DND-41 (cell line): ENCODE measurements around the gene BTRC.

Experiments
- ATAC-seq: fragments of 200-7000 bp; cut with Tn5 transposase; 3 replicates; pipeline ENCODE4 v1.9.1; 2021; ENCODE audit warnings: low read depth; ENCODE audit not compliant: insufficient read depth
- DNase-seq: peaks from one replicate; pipeline ENCODE4 v3.0.0-alpha.2; 2020
- H2AFZ ChIP-seq: 2 replicates; pipeline ENCODE4 v1.6.0; 2012; ENCODE audit warnings: low read depth, low read length
- H3K27ac ChIP-seq: 2 replicates; pipeline ENCODE4 v1.5.1; 2012; ENCODE audit warnings: low read length, inconsistent platforms
- H3K27me3 ChIP-seq: fragments of 200-600 bp; sonication (generic); 2 replicates; pipeline ENCODE4 v1.6.0; 2012; ENCODE audit warnings: low read length, mild to moderate bottlenecking, inconsistent platforms; ENCODE audit not compliant: insufficient read depth, poor library complexity
- H3K36me3 ChIP-seq: 2 replicates; pipeline ENCODE4 v1.5.1; 2012; ENCODE audit warnings: low read length, inconsistent platforms; ENCODE audit not compliant: insufficient read depth
- H3K4me1 ChIP-seq: 2 replicates; pipeline ENCODE4 v1.5.1; 2012; ENCODE audit warnings: mild to moderate bottlenecking, low read length; ENCODE audit not compliant: insufficient read depth
- H3K4me2 ChIP-seq: 2 replicates; pipeline ENCODE4 v1.6.0; 2012; ENCODE audit warnings: mild to moderate bottlenecking, moderate library complexity, low read length, inconsistent platforms; ENCODE audit not compliant: insufficient read depth
- H3K4me3 ChIP-seq, 2 experiments: fragments of 200-600 bp in 1 of 2; shearing (Covaris generic) in 1 of 2; 2 replicates each; pipeline ENCODE4 v1.5.1; 2012 to 2016; ENCODE audit warnings: inconsistent platforms in 2 of 2, low read length in 2 of 2, mild to moderate bottlenecking in 2 of 2, low read depth in 1 of 2, moderate library complexity in 1 of 2
- H3K79me2 ChIP-seq: 2 replicates; pipeline ENCODE4 v1.6.0; 2012; ENCODE audit warnings: low read length, inconsistent platforms; ENCODE audit not compliant: insufficient read depth
- H3K9ac ChIP-seq: 2 replicates; pipeline ENCODE4 v1.6.0; 2012; ENCODE audit warnings: low read depth, mild to moderate bottlenecking, inconsistent platforms, low read length, moderate library complexity
- H3K9me3 ChIP-seq: 2 replicates; pipeline ENCODE4 v1.5.1; 2012; ENCODE audit warnings: low read length, moderate library complexity, mild to moderate bottlenecking, inconsistent platforms; ENCODE audit not compliant: insufficient read depth, severe bottlenecking
- H4K20me1 ChIP-seq: 2 replicates; pipeline ENCODE4 v1.6.0; 2012; ENCODE audit warnings: low read length; ENCODE audit not compliant: insufficient read depth
- CTCF ChIP-seq: IDR thresholded peaks from 2 replicates; pipeline ENCODE4 v1.5.1; 2012; ENCODE audit warnings: borderline replicate concordance, low read length, moderate library complexity, mild to moderate bottlenecking; ENCODE audit not compliant: poor library complexity, severe bottlenecking; ENCODE audit errors: extremely low read depth
- EZH2 ChIP-seq: IDR thresholded peaks from 3 replicates; pipeline ENCODE4 v1.6.1; 2012; ENCODE audit warnings: borderline replicate concordance, low read depth, mild to moderate bottlenecking, moderate library complexity, low read length, inconsistent platforms; ENCODE audit not compliant: severe bottlenecking

The BTRC gene

DNA sequence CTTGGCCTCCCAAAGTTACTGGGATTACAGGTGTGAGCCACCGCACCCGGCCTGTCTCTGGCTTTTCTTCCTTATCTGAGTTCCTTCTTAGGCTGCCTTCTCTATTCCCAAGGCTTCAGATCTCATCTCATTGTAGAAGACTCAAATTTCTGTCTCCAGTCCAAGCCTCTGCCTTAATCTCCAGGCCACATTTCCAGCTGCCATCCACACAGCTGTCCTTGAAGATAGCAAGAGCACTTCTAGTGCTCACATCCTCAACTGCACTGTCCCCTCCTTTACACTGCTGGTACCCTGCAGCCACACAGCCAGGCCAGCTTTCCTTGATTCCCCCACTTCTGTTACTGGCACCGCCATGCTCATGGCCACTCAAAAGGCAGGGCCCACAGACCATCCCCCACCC is 198.5 kb downstream of the BTRC start:
- H3K27me3 ChIP-seq, result no peaks in the 10 kb centered on the region
- H3K79me2 ChIP-seq, result no peaks in the 10 kb centered on the region
- no peaks in the 10 kb centered on the region for H3K9me3 ChIP-seq
- no peak overlapping the region for H3K4me3 ChIP-seq
- no peak for DNase-seq
- peaks cover 8% of the 10 kb centered on the region for H3K4me1 ChIP-seq
- ATAC-seq, result no peak
- H3K36me3 ChIP-seq, result peaks cover 38% of the 10 kb centered on the region
- H3K27ac ChIP-seq, result no peak overlapping the region
- no peak overlapping the region for H3K9ac ChIP-seq
- H3K4me2 ChIP-seq, result no peak overlapping the region
- no peaks in the 10 kb centered on the region for H4K20me1 ChIP-seq
- TF ChIP-seq CTCF (no peak), EZH2 (no peak)
- H2AFZ ChIP-seq, result no peak overlapping the region

DNA sequence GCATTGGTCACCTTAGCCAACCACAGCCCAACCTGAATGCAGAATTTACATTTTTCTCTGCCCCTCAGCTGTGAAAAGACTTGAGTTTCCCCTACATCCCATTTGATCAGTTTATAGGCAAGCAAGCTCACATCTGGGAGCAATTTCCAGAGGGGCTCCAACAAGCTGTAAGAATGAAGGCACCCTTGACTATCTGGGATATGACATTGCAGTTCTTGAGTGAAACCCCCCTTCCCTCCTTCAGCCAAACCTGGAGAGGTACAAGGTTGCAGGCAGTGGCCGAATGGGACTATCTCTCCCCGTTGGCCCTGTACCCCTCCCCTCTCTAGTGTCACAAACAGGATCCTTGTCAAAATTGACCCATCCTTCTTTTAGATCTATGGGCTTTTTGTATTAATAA is 203.6 kb downstream of the BTRC start:
- TF ChIP-seq EZH2, result no peak
- no peak for TF ChIP-seq CTCF
- Histone ChIP-seq H3K4me3 (no peak overlapping the region), H3K9ac (no peak overlapping the region; the same call in 1 of the 2 replicates), H3K36me3 (peaks cover 23% of the 10 kb centered on the region), H3K79me2 (no peaks in the 10 kb centered on the region), H2AFZ (no peak overlapping the region), H3K27me3 (no peaks in the 10 kb centered on the region), H3K4me2 (no peak overlapping the region), H3K9me3 (no peaks in the 10 kb centered on the region), H3K27ac (peak overlapping the region; percentile 15; the same call in 1 of the 2 replicates), H3K4me1 (peaks cover 25% of the 10 kb centered on the region), H4K20me1 (no peaks in the 10 kb centered on the region)
- no peak for DNase-seq
- ATAC-seq, result no peak

DNA sequence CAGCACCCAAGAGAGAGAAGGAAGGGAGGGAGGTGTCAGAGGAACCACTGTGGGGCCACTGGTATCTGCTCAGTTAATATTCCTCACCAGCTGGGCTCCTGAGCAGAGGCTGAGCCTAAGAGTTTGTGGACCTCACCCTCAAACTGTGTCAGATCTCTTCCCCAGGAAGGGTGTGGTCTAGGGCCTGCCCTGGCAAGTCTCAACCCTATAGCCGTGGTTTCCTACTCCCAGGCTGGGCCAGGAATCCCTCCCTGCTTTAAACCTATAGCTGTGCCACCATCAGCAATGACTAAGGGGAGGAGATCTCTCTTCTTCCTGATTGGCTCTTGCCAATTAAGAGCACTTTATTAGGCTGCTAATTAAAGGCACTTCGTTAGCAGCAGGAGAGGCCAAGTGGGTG is 204.2 kb downstream of the BTRC start:
- Histone ChIP-seq H2AFZ (no peak overlapping the region), H3K9me3 (no peaks in the 10 kb centered on the region), H4K20me1 (no peaks in the 10 kb centered on the region), H3K27me3 (no peaks in the 10 kb centered on the region), H3K27ac (peak overlapping the region; percentile 15; the same call in 1 of the 2 replicates), H3K36me3 (peaks cover 17% of the 10 kb centered on the region; the same call in 1 of the 2 replicates), H3K4me1 (peaks cover 25% of the 10 kb centered on the region), H3K9ac (no peak overlapping the region), H3K4me2 (no peak overlapping the region), H3K4me3 (no peak overlapping the region), H3K79me2 (no peaks in the 10 kb centered on the region)
- TF ChIP-seq CTCF, result no peak
- TF ChIP-seq EZH2, result no peak
- DNase-seq (peak; percentile 85), ATAC-seq (peak; percentile 98)
